Stomach (tissue), 9 donors: ENCODE data around the gene TMEM120B. TPM values are rescaled to one million over a fixed set of nuclear protein-coding genes. Genes with fewer than 3 reads are reported as not detected.

ENCODE experiments used
- DNase-seq, 2 donors: peaks; one replicate each; pipeline versions ENCODE4 v3.0.0 to v3.0.0-alpha.2; 2013 to 2019
- H3K27ac ChIP-seq, 5 donors: fragments of 200-600 bp in 4 of 5; sonication (generic) in 4 of 5; one replicate each; pipeline ENCODE4 v1.5.1; 2013 to 2019; ENCODE audit warnings: mild to moderate bottlenecking in 1 of 5, moderate library complexity in 1 of 5
- H3K27me3 ChIP-seq, 3 donors: fragments of 200-600 bp; sonication (generic); one replicate each; pipeline ENCODE4 v1.5.1; 2017 to 2019; ENCODE audit warnings: mixed run types in 1 of 3
- H3K36me3 ChIP-seq, 4 donors: fragments of 200-600 bp; sonication (generic); 1 replicate in 3 of 4; 2 replicates in 1 of 4; pipeline ENCODE4 v1.5.1; 2016 to 2019
- H3K4me1 ChIP-seq, 4 donors: fragments of 200-600 bp; sonication (generic); one replicate each; pipeline ENCODE4 v1.5.1; 2016 to 2019
- H3K4me3 ChIP-seq, 4 donors: fragments of 200-600 bp; sonication (generic) in 3 of 4; one replicate each; pipeline ENCODE4 v1.5.1; 2016 to 2019; ENCODE audit warnings: mild to moderate bottlenecking in 1 of 4
- H3K9me3 ChIP-seq, 4 donors: fragments of 200-600 bp; sonication (generic); one replicate each; pipeline ENCODE4 v1.5.1; 2016 to 2019
- EP300 ChIP-seq: sonication (generic); formaldehyde crosslinking; IDR thresholded peaks from one replicate; pipeline ENCODE4 v1.6.1; 2017; ENCODE audit warnings: antibody characterized with exemption
- POLR2A ChIP-seq, 4 donors: fragments of 450-650 bp; IDR thresholded peaks; one replicate each; pipeline ENCODE4 v1.6.1; 2016; ENCODE audit warnings: antibody characterized with exemption in 4 of 4, control low read depth in 2 of 4, mild to moderate bottlenecking in 1 of 4, moderate library complexity in 1 of 4
- POLR2AphosphoS5 ChIP-seq, 3 donors: sonication (generic); formaldehyde crosslinking; IDR thresholded peaks; one replicate each; pipeline ENCODE4 v1.6.1; 2016; ENCODE audit warnings: antibody characterized with exemption in 3 of 3
- WGBS, 5 donors: extraction: QIAGEN DNeasy Blood & Tissue Kit in 3 of 5; methylation state at CpG; one replicate each; pipeline versions ENCODE4 v1.1.5 to v1.1.7; 2013 to 2018; 5-methylcytosine and 5-hydroxymethylcytosine counted together
- intact Hi-C: fragments of 100-400 bp; cut with DNase I; formaldehyde crosslinking; loops from one replicate; pipeline ENCODE4 v1.15.1; 2023; ENCODE audit warnings: low total_unique reads
- polyA plus RNA-seq, 3 donors: library from polyadenylated mRNA; stranded (reverse); fragments of 200-250 nt; gene quantifications; one replicate each; pipeline ENCODE4 v1.2.3, GENCODE V29; 2013
- total RNA-seq, 5 donors: library from RNA; depleted of rRNA; stranded (reverse); fragments of >200 nt; gene quantifications; one replicate each; pipeline versions ENCODE4 v1.1.0 to v1.2.3, GENCODE V29; 2014 to 2016
- TF ChIP-seq, protein P1 (sequence below), 7 experiments: fragments of 450-650 bp in 4 of 7; fragments of 200-600 bp in 3 of 7; sonication (generic) in 3 of 7; IDR thresholded peaks; one replicate each; pipeline ENCODE4 v1.5.1; 2016 to 2019; ENCODE audit warnings: antibody characterized with exemption in 7 of 7, control low read depth in 2 of 7, mild to moderate bottlenecking in 1 of 7
- donor health status: healthy with polysubstance abuse.
- donor health status: Bipolar disorder and iron deficiency.
- donor health status: healthy.

The TMEM120B gene
- total and polyA plus RNA-seq, 8 donors: 0.58 to 11.6 (median 4.4) TPM

DNA sequence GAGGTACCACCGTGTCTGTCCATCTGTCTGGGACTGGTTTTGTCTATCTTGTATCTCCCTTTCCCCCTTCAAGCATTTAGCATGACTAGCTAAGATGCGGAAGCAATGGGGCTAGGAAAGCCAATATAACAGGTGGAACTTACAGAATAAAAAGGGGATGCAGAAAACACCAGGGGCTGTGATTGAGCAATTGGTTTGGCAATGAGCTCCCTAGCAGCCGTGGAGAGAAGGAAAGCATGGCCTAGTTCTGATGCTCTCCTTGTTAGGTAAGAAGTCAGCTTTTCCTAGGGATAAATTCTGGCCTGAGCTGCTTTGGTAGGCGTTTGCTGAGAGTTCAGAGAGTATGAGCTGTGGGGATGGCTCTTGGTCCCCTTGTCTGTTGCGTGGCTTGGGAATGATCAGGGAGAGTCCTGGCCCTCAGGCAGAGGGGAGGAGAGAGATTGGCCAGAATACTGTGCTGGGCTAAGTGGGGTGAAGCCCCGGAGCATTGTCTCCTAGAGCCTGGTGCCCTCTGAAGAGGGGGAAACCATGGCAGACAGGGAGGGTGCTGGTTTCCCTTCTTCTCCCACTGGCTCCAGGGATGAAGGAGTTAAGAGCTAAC lies 98.4 kb downstream of the TMEM120B start:
- H3K4me3 ChIP-seq: peak overlapping the region; percentile 60 to 75 (median 70)
- peak overlapping the region in 4 of 5 donors; percentile 68 to 84 (median 83) for H3K27ac ChIP-seq
- peak in 1 of 2 donors; percentile 8 for DNase-seq
- no peak for TF ChIP-seq POLR2AphosphoS5 (IDR thresholded peaks at IDR 0.05)
- H3K4me1 ChIP-seq: peaks cover 50 to 85% (median 69%) of the 10 kb centered on the region in 4 donors
- H3K27me3 ChIP-seq: no peaks in the 10 kb centered on the region
- H3K9me3 ChIP-seq: no peaks in the 10 kb centered on the region
- intact Hi-C loops: loop anchor here (5.0 kb wide), 1 partner anchor 34 kb away; no protein-coding TSS in a partner anchor
- peaks cover 49 to 69% (median 60%) of the 10 kb centered on the region in 4 donors for H3K36me3 ChIP-seq
- WGBS, 5 donors: 37 to 60% (median 54%) methylated on average over 6 of the region's 6 CpGs

DNA sequence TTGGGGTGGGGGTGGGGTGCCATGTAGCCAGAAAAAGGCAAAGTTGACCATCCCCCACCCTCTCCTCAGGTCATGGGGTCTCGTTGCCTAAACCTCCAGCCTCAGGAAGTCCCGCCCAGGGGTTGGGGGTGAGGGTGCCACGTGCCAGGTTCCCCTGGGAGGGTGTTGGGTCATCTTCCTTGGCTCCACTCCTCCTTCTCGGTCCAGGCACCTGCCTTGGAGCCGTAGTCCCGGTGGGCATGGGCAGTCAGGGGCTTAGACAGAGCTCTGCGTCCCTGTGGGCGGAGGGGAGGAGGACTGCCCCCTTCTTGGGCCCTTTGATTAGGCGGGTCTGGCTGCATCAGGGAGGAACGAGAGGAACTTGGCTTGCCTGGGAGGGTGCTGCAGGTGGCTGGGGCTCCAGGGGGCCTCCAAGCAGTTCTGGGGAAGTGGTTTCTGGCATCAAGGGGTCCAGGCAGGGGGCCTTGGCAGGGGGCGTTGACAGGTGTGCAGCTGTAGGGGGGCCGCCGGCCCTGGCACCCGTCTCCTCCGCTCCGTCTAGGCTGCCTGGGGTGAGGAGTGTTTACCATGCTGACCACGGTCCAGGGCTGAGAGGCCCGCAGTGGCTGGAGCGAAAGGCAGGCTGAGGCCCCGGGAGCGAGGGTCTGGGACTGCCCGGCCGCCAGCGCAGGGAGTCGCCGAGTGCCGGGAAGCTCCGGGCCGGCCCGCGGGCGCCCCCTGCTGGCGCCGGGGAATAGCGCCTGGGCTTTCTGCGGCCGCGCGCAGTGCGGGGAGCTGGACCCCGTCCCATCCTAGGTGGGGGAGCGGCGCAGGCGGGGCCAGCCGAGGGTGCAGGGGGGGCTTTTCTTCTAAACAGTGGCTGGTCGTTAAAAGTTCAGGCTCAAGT lies 99.1 kb downstream of the TMEM120B start:
- TF ChIP-seq, protein P1, sequence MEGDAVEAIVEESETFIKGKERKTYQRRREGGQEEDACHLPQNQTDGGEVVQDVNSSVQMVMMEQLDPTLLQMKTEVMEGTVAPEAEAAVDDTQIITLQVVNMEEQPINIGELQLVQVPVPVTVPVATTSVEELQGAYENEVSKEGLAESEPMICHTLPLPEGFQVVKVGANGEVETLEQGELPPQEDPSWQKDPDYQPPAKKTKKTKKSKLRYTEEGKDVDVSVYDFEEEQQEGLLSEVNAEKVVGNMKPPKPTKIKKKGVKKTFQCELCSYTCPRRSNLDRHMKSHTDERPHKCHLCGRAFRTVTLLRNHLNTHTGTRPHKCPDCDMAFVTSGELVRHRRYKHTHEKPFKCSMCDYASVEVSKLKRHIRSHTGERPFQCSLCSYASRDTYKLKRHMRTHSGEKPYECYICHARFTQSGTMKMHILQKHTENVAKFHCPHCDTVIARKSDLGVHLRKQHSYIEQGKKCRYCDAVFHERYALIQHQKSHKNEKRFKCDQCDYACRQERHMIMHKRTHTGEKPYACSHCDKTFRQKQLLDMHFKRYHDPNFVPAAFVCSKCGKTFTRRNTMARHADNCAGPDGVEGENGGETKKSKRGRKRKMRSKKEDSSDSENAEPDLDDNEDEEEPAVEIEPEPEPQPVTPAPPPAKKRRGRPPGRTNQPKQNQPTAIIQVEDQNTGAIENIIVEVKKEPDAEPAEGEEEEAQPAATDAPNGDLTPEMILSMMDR (IDR thresholded peaks at IDR 0.05): peak in 5 of 7 experiments; percentile 72 to 100 (median 98)
- no peak for TF ChIP-seq POLR2A (IDR thresholded peaks at IDR 0.05)
- peak in 1 of 3 donors; percentile 32 for TF ChIP-seq POLR2AphosphoS5 (IDR thresholded peaks at IDR 0.05)
- TF ChIP-seq EP300: no peak
- H3K36me3 ChIP-seq: peaks cover 56 to 76% (median 68%) of the 10 kb centered on the region in 4 donors
- intact Hi-C loops: loop anchor here (5.0 kb wide), 1 partner anchor 34 kb away; no protein-coding TSS in a partner anchor

DNA sequence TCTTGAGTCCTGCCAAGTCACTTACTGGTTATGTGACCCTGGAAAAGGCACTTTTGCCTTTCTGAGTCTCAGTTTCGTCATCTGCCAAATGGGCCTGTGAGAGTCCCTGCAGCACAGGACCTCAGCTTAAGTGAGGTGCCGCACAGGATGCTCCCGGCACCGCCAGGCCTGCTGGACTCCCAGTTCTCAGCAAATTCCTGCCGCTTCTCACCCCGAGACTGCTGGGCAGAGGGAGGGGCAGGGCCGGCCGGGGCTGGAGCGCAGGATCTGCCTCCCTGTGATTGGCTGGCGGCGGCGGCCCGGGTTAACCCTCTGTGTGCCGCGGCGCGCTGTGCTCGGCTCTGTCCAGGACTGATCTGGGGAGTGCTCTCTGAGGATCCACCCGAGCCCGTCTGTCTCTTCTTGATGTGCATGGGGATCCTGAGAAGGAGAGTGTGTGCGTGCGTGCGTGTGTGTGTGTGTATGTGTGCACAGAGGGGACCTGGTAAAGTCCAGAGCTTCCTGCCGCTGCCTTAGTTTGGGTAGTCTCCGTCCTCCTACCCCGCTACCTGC lies 99.8 kb downstream of the TMEM120B start:
- Histone ChIP-seq H3K36me3 (peaks cover 64 to 84% (median 75%) of the 10 kb centered on the region in 4 donors), H3K9me3 (no peaks in the 10 kb centered on the region), H3K27ac (peak overlapping the region; percentile 68 to 84 (median 83)), H3K27me3 (no peaks in the 10 kb centered on the region), H3K4me1 (peaks cover 36 to 70% (median 54%) of the 10 kb centered on the region in 4 donors), H3K4me3 (peak overlapping the region; percentile 60 to 75 (median 70))
- DNase-seq: peak; percentile 87 to 92
- TF ChIP-seq POLR2A (IDR thresholded peaks at IDR 0.05): no peak
- TF ChIP-seq POLR2AphosphoS5 (IDR thresholded peaks at IDR 0.05): peak in 2 of 3 donors; percentile 10 to 48
- TF ChIP-seq, protein P1 (IDR thresholded peaks at IDR 0.05): peak in 2 of 7 experiments; percentile 31 to 59
- TF ChIP-seq EP300: no peak
- WGBS, 5 donors: 6 to 17% (median 10%) methylated on average over 9 to 26 of the region's 26 CpGs
- intact Hi-C loops: loop anchor here (5.0 kb wide), 1 partner anchor 35 kb away; no protein-coding TSS in a partner anchor

More for the DNA sequence above, 99.1 kb downstream of the TMEM120B start:
- peak; percentile 77 to 92 for DNase-seq
- peak overlapping the region; percentile 66 to 84 (median 83) for H3K27ac ChIP-seq
- H3K4me1 ChIP-seq: peaks cover 43 to 77% (median 61%) of the 10 kb centered on the region in 4 donors
- 2 to 25% (median 5%) methylated on average over 4 to 46 of the region's 46 CpGs for WGBS, 5 donors
- no peaks in the 10 kb centered on the region for H3K9me3 ChIP-seq
- H3K4me3 ChIP-seq: peak overlapping the region; percentile 60 to 75 (median 70)
- H3K27me3 ChIP-seq: no peaks in the 10 kb centered on the region

DNA sequence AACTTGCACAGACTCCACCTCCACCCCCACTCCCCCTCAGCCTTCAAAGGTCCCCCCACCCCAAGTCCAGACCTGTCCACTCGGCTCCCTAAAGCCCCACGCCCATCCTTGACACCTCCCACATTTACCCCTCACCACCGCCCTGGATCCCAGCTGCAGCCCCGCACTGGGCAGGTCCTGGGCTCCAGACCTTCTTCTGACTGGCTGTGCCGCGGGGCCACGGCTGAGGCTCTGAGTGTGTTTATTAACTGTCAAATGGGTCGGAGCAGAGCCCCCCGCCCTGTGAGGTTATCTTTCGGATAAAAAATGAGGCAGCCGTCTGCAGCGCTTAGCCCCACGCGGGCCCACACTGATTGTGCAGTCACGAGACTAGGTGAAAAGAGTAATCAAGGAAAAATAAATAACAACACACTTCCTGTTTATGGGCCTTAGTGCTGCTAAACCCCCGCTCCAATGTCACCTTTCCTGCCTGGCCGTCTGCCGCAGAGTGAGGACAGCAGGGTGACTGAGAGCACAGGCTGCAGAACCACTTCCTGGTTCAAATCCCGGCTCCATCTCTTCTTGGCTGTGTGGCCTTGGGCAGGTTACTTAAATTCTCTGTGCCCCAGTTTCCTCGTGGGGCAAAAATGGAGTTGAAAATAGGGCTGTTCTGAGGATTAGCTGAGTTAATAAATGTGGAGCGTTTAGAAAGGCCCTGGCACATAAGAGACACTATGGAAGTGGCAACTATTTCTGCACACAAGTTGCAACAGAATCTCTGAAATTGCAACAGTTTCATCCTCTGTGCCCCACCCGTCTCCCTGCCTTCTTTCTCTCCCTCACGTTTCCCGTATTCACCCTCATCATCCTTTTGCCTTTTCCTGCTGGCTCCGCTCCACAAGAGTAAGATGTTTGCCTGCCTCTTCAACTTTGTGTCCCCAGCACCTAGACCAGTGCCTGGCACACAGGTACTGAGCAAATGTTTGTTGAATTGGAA lies 100.7 kb downstream of the TMEM120B start:
- intact Hi-C loops: loop anchor here (5.0 kb wide), 1 partner anchor 36 kb away; no protein-coding TSS in a partner anchor
- H3K36me3 ChIP-seq: peaks cover 68 to 84% (median 75%) of the 10 kb centered on the region in 4 donors
- H3K9me3 ChIP-seq: no peaks in the 10 kb centered on the region
- no peaks in the 10 kb centered on the region for H3K27me3 ChIP-seq
- peak overlapping the region; percentile 60 to 75 (median 70) for H3K4me3 ChIP-seq
- H3K4me1 ChIP-seq: peaks cover 36 to 62% (median 46%) of the 10 kb centered on the region in 4 donors
- 25 to 36% (median 30%) methylated on average over 23 to 25 of the region's 25 CpGs for WGBS, 5 donors
- peak overlapping the region; percentile 68 to 84 (median 83) for H3K27ac ChIP-seq
- TF ChIP-seq EP300 (no peak), POLR2AphosphoS5 (IDR thresholded peaks at IDR 0.05) (no peak), POLR2A (IDR thresholded peaks at IDR 0.05) (no peak)
- TF ChIP-seq, protein P1 (IDR thresholded peaks at IDR 0.05): no peak
- DNase-seq: peak; percentile 64 to 69
